Astrocyte (in vitro differentiated cells and primary cell): ENCODE data around the gene STX5. TPM values are rescaled to one million over a fixed set of nuclear protein-coding genes. Genes with fewer than 3 reads are reported as not detected.

Source experiments
- DNase-seq: peaks from one replicate; pipeline ENCODE4 v3.0.0-alpha.2; 2010; ENCODE audit warnings: low read depth
- FAIRE-seq: peaks from 2 replicates; lab custom pipeline; 2011; peaks lifted over from hg19 to GRCh38; lab: Jason Lieb, UNC
- H2AFZ ChIP-seq: 2 replicates; pipeline ENCODE4 v1.6.0; 2012; ENCODE audit warnings: low read depth, low read length, inconsistent platforms
- H3K27ac ChIP-seq: 2 replicates; pipeline ENCODE4 v1.5.1; 2011; ENCODE audit warnings: low read depth, low read length, inconsistent platforms
- H3K27me3 ChIP-seq: 2 replicates; pipeline ENCODE4 v1.6.0; 2011; ENCODE audit warnings: low read length, inconsistent platforms; ENCODE audit not compliant: insufficient read depth
- H3K36me3 ChIP-seq: 2 replicates; pipeline ENCODE4 v1.5.1; 2011; ENCODE audit warnings: low read length, inconsistent platforms; ENCODE audit not compliant: insufficient read depth
- H3K4me1 ChIP-seq: 2 replicates; pipeline ENCODE4 v1.5.1; 2011; ENCODE audit warnings: low read length, inconsistent platforms; ENCODE audit not compliant: insufficient read depth
- H3K4me2 ChIP-seq: 2 replicates; pipeline ENCODE4 v1.6.0; 2012; ENCODE audit warnings: low read length, inconsistent platforms
- H3K4me3 ChIP-seq: 2 replicates; pipeline ENCODE4 v1.5.1; 2011; ENCODE audit warnings: low read depth, mild to moderate bottlenecking, low read length, inconsistent platforms; ENCODE audit not compliant: insufficient read depth
- H3K79me2 ChIP-seq: 2 replicates; pipeline ENCODE4 v1.6.0; 2012; ENCODE audit warnings: mild to moderate bottlenecking, low read length, inconsistent platforms; ENCODE audit not compliant: insufficient read depth
- H3K9ac ChIP-seq: 2 replicates; pipeline ENCODE4 v1.6.0; 2012; ENCODE audit warnings: mild to moderate bottlenecking, low read length, inconsistent platforms
- H3K9me3 ChIP-seq: 2 replicates; pipeline ENCODE4 v1.5.1; 2012; ENCODE audit warnings: low read depth, mild to moderate bottlenecking, low read length, inconsistent platforms; ENCODE audit not compliant: insufficient read depth
- H4K20me1 ChIP-seq: 2 replicates; pipeline ENCODE4 v1.6.0; 2012; ENCODE audit warnings: low read length, inconsistent platforms; ENCODE audit not compliant: insufficient read depth
- H3K27ac Mint-ChIP-seq: one replicate; pipeline ENCODE4 v1.8.0; 2021; ENCODE audit warnings: mild to moderate bottlenecking, mixed read lengths; ENCODE audit not compliant: unreplicated experiment
- H3K27me3 Mint-ChIP-seq: one replicate; pipeline ENCODE4 v1.8.0; 2021; ENCODE audit warnings: low read depth, mixed read lengths; ENCODE audit not compliant: unreplicated experiment
- H3K36me3 Mint-ChIP-seq: one replicate; pipeline ENCODE4 v1.8.0; 2021; ENCODE audit warnings: low read depth, mixed read lengths; ENCODE audit not compliant: unreplicated experiment
- H3K4me1 Mint-ChIP-seq: one replicate; pipeline ENCODE4 v1.8.0; 2021; ENCODE audit warnings: low read depth, mixed read lengths; ENCODE audit not compliant: unreplicated experiment
- H3K4me3 Mint-ChIP-seq: one replicate; pipeline ENCODE4 v1.8.0; 2021; ENCODE audit warnings: mild to moderate bottlenecking, moderate library complexity, mixed read lengths; ENCODE audit not compliant: unreplicated experiment
- H3K9me3 Mint-ChIP-seq: one replicate; pipeline ENCODE4 v1.8.0; 2021; ENCODE audit warnings: mild to moderate bottlenecking, mixed read lengths; ENCODE audit not compliant: unreplicated experiment
- CTCF ChIP-seq: IDR thresholded peaks from 2 replicates; pipeline ENCODE4 v1.5.1; 2011; ENCODE audit warnings: low read depth, mild to moderate bottlenecking, inconsistent platforms, low read length, moderate library complexity; ENCODE audit not compliant: insufficient read depth
- EZH2 ChIP-seq: IDR thresholded peaks from 2 replicates; pipeline ENCODE4 v1.6.1; 2012; ENCODE audit warnings: mild to moderate bottlenecking, low read length, inconsistent platforms; ENCODE audit not compliant: insufficient read depth
- total RNA-seq: library from RNA; stranded (reverse); gene quantifications from 2 replicates; pipeline ENCODE4 v1.2.1, GENCODE V29; 2021

Gene STX5
- total RNA-seq, 1 donor from 2014 or later = 45.7 TPM

- H3K27me3 Mint-ChIP-seq = no peaks in the 10 kb centered on the region
- Histone ChIP-seq H3K27me3 (no peaks in the 10 kb centered on the region), H3K79me2 (peaks cover 51% of the 10 kb centered on the region), H3K4me3 (peak overlapping the region; percentile 81), H3K9ac (peak overlapping the region; percentile 100), H3K4me1 (peaks cover 32% of the 10 kb centered on the region), H3K4me2 (peak overlapping the region; percentile 87), H3K36me3 (peaks cover 25% of the 10 kb centered on the region), H3K27ac (peak overlapping the region; percentile 97), H3K9me3 (no peaks in the 10 kb centered on the region), H2AFZ (peak overlapping the region; percentile 33), H4K20me1 (peaks cover 28% of the 10 kb centered on the region)
- peak overlapping the region; percentile 99 for H3K27ac Mint-ChIP-seq
- peak; percentile 81 for DNase-seq
- H3K36me3 Mint-ChIP-seq = peaks cover 25% of the 10 kb centered on the region
- H3K4me1 Mint-ChIP-seq = peaks cover 24% of the 10 kb centered on the region
- H3K4me3 Mint-ChIP-seq = peak overlapping the region; percentile 99
- no peak for TF ChIP-seq CTCF
- TF ChIP-seq EZH2 = no peak
- no peaks in the 10 kb centered on the region for H3K9me3 Mint-ChIP-seq
- no peak for FAIRE-seq
Measured at GRCh38 chr11:62880231-62880802, 48.5 kb upstream of the STX5 start.

GRCh38 chr11:62879235-62879978, 47.6 kb upstream of the STX5 start:
- no peak for FAIRE-seq

More at GRCh38 chr11:62879235-62879978, 47.6 kb upstream of the STX5 start:
- Histone ChIP-seq H3K9me3 (no peaks in the 10 kb centered on the region), H3K4me3 (peak overlapping the region; percentile 81), H4K20me1 (peaks cover 19% of the 10 kb centered on the region), H3K27ac (peak overlapping the region; percentile 97), H3K79me2 (peaks cover 42% of the 10 kb centered on the region), H3K4me1 (peaks cover 30% of the 10 kb centered on the region), H3K27me3 (no peaks in the 10 kb centered on the region), H3K4me2 (peak overlapping the region; percentile 87), H3K9ac (peak overlapping the region; percentile 100), H2AFZ (peak overlapping the region; percentile 4), H3K36me3 (peaks cover 19% of the 10 kb centered on the region)
- no peak for DNase-seq
- Mint-ChIP-seq H3K4me3 (peak overlapping the region; percentile 99), H3K27ac (peak overlapping the region; percentile 99), H3K36me3 (peaks cover 25% of the 10 kb centered on the region), H3K27me3 (no peaks in the 10 kb centered on the region), H3K4me1 (peaks cover 22% of the 10 kb centered on the region), H3K9me3 (no peaks in the 10 kb centered on the region)
- TF ChIP-seq EZH2 = no peak
- no peak for TF ChIP-seq CTCF
